HG03103 (cell line): ENCODE measurements around the gene NOTCH4.
"Not testable (repeated sequence)": the region's sequence is repeated elsewhere in the genome, so short reads cannot be mapped to it uniquely, and the experiment has no call there.

Experiments used
- ATAC-seq: cut with Tn5 transposase; IDR thresholded peaks from one replicate; pipeline ENCODE4 v1.9.1; 2021; ENCODE audit warnings: low read depth; ENCODE audit not compliant: unreplicated experiment

The NOTCH4 gene

GRCh38 chr6:32194825-32195651 is 28.8 kb downstream of the NOTCH4 start:
- no peak for ATAC-seq

DNA sequence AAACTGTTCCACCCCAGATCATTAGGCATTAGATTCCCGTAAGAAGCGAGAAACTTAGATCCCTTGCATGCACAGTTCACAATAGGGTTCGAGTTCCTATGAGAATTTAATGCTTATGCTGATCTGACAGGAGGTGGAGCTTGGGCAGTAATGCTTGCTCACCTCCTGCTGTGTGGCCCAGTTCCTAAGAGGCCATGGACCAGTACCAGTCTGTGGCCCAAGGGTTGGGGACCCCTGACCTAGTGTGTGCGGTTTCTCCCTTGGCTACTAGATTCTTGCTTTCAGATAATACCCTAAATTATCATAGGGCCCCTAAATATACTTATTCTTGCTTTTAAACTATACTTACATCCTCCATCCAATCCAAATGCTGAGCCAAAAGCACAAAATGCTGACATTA is 29.5 kb downstream of the NOTCH4 start:
- no peak for ATAC-seq

DNA sequence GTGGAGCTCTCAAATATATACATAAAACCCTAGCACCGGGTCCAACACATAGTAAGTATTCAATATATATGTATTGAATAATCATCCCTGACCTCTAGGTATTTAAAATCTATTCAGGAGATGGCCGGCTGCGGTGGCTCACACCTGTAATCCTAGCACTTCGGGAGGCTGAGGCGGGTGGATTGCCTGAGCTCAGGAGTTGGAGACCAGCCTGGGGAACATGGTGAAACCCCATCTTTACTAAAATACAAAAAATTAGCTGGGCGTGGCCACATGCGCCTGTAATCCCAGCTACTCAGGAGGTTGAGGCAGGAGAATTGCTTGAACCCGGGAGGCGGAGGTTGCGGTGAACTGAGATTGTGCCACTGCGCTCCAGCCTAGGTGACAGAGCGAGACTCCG is 30.8 kb downstream of the NOTCH4 start:
- ATAC-seq, result not testable (repeated sequence)

- ATAC-seq, result no peak
These were observed 31.2 kb downstream of the NOTCH4 start, which contains the start of gene GPSM3 for GRCh38 chr6:32192608-32193039. TSS of gene GPSM3 (minus strand) at chr6:32192643. CDS start at chr6:32192513, 130 bp downstream.

DNA sequence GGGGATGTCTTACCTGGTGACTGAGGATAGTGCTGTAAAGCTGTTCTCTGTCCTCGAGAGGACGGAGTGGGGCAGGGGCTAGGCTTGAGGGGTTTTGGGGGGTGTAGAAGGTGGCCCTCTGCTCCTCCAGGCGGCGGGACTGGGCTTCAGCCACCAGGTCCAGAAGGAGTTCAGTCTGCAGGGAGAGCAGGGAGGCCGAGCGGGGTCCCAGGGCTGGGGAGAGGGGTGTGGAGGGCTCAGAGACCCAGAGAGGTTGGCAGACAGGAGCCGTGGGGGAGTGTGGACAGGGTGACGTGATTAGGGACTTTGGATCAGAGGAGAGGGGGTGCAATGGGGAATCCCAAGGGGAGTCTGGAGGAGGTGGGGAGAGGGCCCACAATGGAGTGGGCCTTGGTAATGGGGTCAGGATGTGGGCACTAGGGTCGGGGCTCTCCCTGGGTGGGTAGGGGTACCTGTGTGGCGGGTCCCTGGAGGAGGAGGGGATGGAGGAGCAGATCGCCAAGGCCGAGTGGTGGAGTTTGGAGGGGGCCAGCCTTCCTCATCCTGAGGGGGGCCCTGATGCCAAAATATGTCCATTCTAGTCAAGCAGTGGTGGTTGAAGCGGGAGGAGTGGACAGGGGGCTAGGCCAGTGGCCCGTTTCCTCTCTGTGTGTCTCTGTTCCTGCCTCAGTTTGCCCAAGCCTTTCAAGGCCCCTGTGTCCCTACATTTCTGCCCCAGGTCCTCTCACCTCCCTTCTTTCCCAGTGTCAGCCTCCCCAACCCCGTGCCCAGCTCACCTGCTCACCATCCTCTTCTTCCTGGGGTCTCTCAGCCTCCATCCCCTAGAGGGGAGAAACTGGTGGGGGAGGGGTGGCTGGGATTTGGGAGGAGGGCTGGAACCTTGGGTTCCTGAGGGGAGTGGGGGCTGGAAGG is 31.9 kb downstream of the NOTCH4 start:
- ATAC-seq, result no peak

GRCh38 chr6:32190911-32191677 is 32.8 kb downstream of the NOTCH4 start:
- ATAC-seq, result no peak

GRCh38 chr6:32190054-32190851 is 33.6 kb downstream of the NOTCH4 start, which contains the start of gene PBX2:
TSS of gene PBX2 (minus strand) at chr6:32190202. CDS start at chr6:32189915, 287 bp downstream.
- no peak for ATAC-seq

GRCh38 chr6:32189742-32190053 is 34.2 kb downstream of the NOTCH4 start:
- ATAC-seq, result no peak

GRCh38 chr6:32189069-32189741 is 34.7 kb downstream of the NOTCH4 start:
- ATAC-seq, result no peak

- ATAC-seq, result no peak
These were observed 35.3 kb downstream of the NOTCH4 start for GRCh38 chr6:32188381-32189068.

DNA sequence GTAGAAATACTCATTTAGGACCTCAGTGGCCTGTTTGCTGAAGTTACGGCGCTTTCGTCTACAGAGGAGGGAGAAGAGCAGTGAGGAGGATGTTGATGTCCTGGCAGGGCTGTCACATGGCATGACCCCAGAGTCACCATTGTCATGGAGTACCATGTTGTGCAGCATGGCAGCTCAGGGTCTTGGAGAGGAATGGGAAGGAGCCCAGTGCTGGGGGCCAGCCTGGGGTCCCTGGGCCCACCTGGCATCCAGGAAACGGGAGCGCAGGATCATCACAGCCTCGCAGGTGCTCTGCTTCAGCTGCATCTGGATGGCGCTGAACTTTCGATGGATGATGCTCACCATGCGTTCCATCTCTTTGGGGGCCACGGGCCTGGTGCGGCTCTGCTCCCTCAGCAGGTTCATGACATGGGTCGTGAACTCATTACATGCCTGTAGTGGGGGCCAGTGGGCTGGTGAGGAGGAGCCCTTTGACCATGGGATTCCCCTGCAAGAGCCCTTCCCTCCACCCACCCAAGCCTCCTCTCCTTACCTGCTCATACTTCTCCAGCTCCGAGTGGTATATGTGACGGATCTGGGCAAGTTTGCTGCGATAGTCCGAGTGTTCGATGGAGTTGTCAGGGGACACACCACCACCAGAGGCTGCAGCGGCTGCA is 36.0 kb downstream of the NOTCH4 start:
- ATAC-seq, result not testable (repeated sequence)

- no peak for ATAC-seq
These were observed 36.7 kb downstream of the NOTCH4 start for GRCh38 chr6:32187009-32187709.

DNA sequence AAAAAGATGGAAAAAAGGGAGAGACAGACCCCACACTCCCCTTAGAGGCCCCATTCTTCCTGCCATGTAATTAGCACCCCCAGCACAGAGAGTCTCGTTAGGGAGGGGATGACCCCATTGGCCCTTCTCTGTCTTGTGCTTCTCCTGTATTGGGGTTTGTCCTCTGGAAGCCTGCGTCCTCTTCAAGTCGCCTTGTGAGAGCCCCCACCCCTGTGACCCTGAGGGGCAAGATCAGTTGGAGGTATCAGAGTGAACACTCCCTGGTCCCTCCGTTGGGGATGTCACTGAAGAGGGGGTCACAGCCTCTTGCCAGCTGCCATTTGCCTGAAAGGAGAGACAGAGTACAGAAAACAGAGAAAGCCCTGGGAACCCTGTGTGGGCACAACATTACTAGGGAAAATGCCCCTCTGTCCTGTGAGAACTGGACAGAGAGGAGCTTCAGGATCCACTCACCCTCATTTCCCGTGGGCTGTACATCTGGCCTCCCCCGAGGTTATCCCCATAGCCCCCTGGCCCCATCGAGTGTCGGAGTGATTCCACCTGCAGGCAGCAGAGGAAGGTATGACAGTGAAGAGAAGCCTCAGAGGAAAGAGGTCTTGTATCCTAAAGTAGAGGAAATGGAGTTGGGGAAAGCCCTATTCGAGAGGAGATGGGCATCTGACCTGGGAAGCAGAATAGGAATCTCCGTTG is 37.6 kb downstream of the NOTCH4 start:
- ATAC-seq, result not testable (repeated sequence)

GRCh38 chr6:32185681-32186131 is 38.2 kb downstream of the NOTCH4 start:
- ATAC-seq, result not testable (repeated sequence)

GRCh38 chr6:32184084-32184640 is 39.7 kb downstream of the NOTCH4 start, which contains the start of gene AGER:
TSS of gene AGER (minus strand) at chr6:32184253. CDS start at chr6:32184222, 31 bp downstream.
- ATAC-seq, result no peak

DNA sequence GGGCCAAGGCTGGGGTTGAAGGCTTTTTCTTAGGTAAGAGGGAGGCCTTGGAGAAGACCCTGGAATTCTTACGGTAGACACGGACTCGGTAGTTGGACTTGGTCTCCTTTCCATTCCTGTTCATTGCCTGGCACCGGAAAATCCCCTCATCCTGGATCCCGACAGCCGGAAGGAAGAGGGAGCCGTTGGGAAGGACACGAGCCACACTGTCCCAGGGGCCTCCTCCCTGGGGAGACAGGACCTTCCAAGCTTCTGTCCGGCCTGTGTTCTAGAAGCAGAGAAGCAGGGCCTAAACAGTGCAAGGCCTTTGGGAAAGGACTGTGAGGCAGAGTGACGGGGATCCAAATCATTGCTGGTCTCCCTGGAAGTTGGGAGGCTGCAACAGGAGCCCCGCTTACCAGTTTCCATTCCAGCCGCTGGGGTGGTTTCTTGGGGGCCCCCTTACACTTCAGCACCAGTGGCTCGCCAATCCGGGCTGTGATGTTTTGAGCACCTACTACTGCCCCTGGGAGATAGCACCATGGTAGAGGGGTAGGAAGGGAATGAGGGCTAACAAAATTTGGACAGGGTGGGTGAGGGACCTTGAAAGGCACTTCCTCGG is 40.3 kb downstream of the NOTCH4 start:
- ATAC-seq, result no peak
